Testis (tissue), 2 donors: ENCODE results near the gene ZEB1.
"Not testable (repeated sequence)": the region's sequence is repeated elsewhere in the genome, so short reads cannot be mapped to it uniquely, and the experiment has no call there.

Experiments
- CTCF ChIP-seq, 3 experiments: fragments of 450-650 bp in 2 of 3; fragments of 200-600 bp in 1 of 3; sonication (generic) in 1 of 3; IDR thresholded peaks; one replicate each; pipeline ENCODE4 v1.5.1; 2016 to 2019; ENCODE audit warnings: antibody characterized with exemption in 3 of 3, mild to moderate bottlenecking in 2 of 3, moderate library complexity in 1 of 3
- POLR2A ChIP-seq: fragments of 450-650 bp; IDR thresholded peaks from one replicate; pipeline ENCODE4 v1.6.1; 2017; ENCODE audit warnings: antibody characterized with exemption, mild to moderate bottlenecking, moderate library complexity

DNA sequence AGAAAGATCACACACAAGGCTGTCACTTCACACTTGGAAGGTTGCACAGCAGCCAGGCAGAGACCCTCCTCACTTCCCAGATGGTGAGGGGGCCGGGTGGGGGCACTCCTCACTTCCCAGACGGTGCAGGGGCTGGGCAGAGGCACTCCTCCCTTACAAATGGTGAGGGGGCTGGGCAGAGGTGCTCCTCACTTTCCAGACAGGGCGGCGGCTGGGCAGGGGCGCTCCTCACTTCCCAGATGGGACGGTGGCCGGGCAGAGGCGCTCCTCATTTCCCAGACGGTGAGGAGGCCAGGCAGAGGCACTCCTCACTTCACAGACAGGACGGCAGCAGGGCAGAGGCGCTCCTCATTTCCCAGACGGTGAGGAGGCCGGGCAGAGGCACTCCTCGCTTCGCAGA lies 42.5 kb downstream of the ZEB1 start:
- TF ChIP-seq CTCF (IDR thresholded peaks at IDR 0.05); POLR2A: not testable (repeated sequence)
